Brain microvascular endothelial cell (primary cell): ENCODE results near the gene LRRC32.

Source experiments
- DNase-seq: peaks from one replicate; pipeline ENCODE4 v3.0.0-alpha.2; 2020
- H3K27ac ChIP-seq: fragments of 250-450 bp; sonication (Bioruptor Pico); 2 replicates; pipeline ENCODE4 v1.5.1; 2020; ENCODE audit warnings: mild to moderate bottlenecking, moderate library complexity
- H3K27me3 ChIP-seq: fragments of 250-450 bp; sonication (Bioruptor Pico); replicated peaks from 2 replicates; pipeline ENCODE4 v1.5.1; 2020; ENCODE audit warnings: mild to moderate bottlenecking
- H3K36me3 ChIP-seq: fragments of 250-450 bp; sonication (Bioruptor Pico); replicated peaks from 2 replicates; pipeline ENCODE4 v1.5.1; 2020; ENCODE audit warnings: mild to moderate bottlenecking
- H3K4me3 ChIP-seq: 2 replicates; pipeline ENCODE4 v1.5.1; 2011; ENCODE audit warnings: low read depth, mild to moderate bottlenecking, control low read depth, low read length, moderate library complexity
- in situ Hi-C: cut with HindIII; loops from 2 replicates; pipeline ENCODE4 v1.10.0; 2017; ENCODE audit warnings: low sequenced_read_pairs, low pct_ligation_motif_present
- TF ChIP-seq, protein P1 (sequence below): IDR thresholded peaks from 2 replicates; pipeline ENCODE4 v1.5.1; 2011; ENCODE audit warnings: low read depth, mild to moderate bottlenecking, moderate library complexity, low read length, control low read depth, inconsistent platforms; ENCODE audit errors: missing control alignments

Gene LRRC32

DNA sequence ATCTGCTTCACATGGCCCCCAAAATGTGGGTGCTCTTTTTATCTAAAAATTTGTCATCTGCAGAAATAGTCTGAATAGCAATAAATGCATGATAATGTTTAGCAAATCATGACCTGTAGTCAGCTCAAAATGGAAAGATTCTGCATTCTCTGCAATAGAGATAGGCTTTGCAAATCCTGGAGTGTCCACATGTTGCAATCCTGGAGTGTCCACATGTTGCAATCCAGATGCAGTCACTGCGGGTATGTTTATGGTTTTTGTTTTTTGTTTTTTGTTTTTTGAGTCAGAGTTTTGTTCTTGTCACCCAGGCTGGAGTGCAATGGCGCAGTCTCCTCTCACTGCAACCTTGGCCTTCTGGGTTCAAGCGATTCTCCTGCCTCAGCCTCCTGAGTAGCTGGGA lies 20.2 kb upstream of the LRRC32 start:
- Histone ChIP-seq H3K4me3 (no peak overlapping the region), H3K27ac (no peak overlapping the region), H3K27me3 (no peaks in the 10 kb centered on the region), H3K36me3 (no peaks in the 10 kb centered on the region)
- in situ Hi-C loops, result no loop called here
- TF ChIP-seq, protein P1, sequence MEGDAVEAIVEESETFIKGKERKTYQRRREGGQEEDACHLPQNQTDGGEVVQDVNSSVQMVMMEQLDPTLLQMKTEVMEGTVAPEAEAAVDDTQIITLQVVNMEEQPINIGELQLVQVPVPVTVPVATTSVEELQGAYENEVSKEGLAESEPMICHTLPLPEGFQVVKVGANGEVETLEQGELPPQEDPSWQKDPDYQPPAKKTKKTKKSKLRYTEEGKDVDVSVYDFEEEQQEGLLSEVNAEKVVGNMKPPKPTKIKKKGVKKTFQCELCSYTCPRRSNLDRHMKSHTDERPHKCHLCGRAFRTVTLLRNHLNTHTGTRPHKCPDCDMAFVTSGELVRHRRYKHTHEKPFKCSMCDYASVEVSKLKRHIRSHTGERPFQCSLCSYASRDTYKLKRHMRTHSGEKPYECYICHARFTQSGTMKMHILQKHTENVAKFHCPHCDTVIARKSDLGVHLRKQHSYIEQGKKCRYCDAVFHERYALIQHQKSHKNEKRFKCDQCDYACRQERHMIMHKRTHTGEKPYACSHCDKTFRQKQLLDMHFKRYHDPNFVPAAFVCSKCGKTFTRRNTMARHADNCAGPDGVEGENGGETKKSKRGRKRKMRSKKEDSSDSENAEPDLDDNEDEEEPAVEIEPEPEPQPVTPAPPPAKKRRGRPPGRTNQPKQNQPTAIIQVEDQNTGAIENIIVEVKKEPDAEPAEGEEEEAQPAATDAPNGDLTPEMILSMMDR, result no peak
- no peak for DNase-seq

- in situ Hi-C loops, result no loop called here
- H3K27ac ChIP-seq, result no peak overlapping the region
- TF ChIP-seq, protein P1, result no peak
- DNase-seq, result no peak
- no peaks in the 10 kb centered on the region for H3K27me3 ChIP-seq
- no peak overlapping the region for H3K4me3 ChIP-seq
- H3K36me3 ChIP-seq, result no peaks in the 10 kb centered on the region
These were observed 19.0 kb upstream of the LRRC32 start for GRCh38 chr11:76689313-76690260.

DNA sequence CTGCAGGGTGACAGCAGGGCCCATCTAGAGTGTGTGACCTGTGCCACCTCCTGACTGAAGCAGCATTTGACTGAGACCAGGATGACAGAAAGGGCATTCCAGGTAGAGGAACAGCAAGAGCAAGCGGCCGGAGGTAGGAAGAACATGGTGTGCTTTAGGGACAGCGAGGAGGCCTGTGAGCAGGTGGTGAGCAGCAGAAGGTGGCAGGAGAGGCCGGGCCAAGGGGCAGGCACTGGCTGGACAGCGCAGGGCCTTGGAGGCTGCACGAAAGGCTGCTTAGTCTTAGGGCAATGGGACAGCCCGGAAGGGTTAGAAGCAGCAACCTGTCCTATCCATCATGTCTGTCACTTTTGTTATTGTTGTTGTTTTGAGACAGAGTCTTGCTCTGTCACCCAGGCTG lies 17.6 kb upstream of the LRRC32 start:
- H3K4me3 ChIP-seq, result no peak overlapping the region
- no peaks in the 10 kb centered on the region for H3K27me3 ChIP-seq
- H3K27ac ChIP-seq, result no peak overlapping the region
- TF ChIP-seq, protein P1, result no peak
- DNase-seq, result no peak
- in situ Hi-C loops, result no loop called here
- H3K36me3 ChIP-seq, result no peaks in the 10 kb centered on the region

DNA sequence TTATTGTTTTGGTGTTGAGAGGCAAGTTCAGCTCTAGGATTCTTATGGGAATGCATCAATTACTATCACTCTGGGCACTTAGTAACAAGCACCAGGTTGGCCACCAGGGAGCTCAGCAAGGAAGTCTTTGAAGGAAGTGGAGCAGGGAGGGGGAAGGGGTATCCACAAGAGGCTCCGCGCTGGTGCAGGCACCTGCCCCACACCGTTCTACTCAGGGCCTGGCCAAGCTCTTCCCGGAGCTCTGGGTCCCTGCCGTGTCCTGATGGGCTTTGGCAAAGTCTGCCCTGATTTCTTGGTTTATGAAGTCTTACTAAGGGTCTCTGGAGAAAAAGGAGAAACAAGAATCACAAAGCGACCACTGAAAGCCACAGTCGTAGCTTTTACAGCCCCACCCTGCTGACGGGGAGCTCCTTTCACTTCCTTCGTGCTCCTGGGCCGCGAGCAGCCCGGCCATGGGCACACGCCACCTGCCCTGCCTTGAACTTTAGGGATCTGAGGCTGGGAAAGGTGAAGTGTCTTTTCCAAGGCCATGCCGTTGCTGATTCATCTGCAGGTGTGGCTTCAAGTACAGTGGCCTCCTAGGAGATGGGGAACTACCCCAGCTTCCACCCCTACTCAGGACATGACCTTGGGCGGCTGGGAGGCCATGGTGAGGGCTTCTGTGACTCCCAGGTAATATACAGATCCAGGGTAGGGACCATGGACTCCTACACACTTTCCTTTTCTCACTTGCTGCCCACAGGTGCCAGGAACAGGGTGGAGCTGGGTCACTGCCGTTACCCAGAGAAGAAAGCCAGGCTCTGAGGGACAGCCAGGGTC lies 15.9 kb upstream of the LRRC32 start:
- Histone ChIP-seq H3K27me3 (no peaks in the 10 kb centered on the region), H3K4me3 (no peak overlapping the region), H3K36me3 (no peaks in the 10 kb centered on the region), H3K27ac (no peak overlapping the region)
- in situ Hi-C loops, result no loop called here
- TF ChIP-seq, protein P1, result peak; percentile 14
- DNase-seq, result no peak

GRCh38 chr11:76685831-76686230 lies 15.3 kb upstream of the LRRC32 start:
- Histone ChIP-seq H3K36me3 (no peaks in the 10 kb centered on the region), H3K27me3 (no peaks in the 10 kb centered on the region), H3K4me3 (no peak overlapping the region), H3K27ac (no peak overlapping the region)
- no peak for DNase-seq
- TF ChIP-seq, protein P1, result no peak
- in situ Hi-C loops, result no loop called here
